ENCODE measurements around the gene LMAN1L. TPM values are rescaled to one million over a fixed set of nuclear protein-coding genes. Genes with fewer than 3 reads are reported as not detected.

Gene LMAN1L
- 0.13 TPM in 1 of 2 replicates, not detected in the other for total RNA-seq

GRCh38 chr15:74812533-74812932 lies at the start of gene LMAN1L:
Gene LMAN1L, plus strand, starts transcription at chr15:74812835. Its CDS starts 20 bp downstream, at chr15:74812855.

GRCh38 chr15:74781431-74782258 lies 31.0 kb upstream of the LMAN1L start, which contains the start of gene CSK:
Gene CSK, plus strand, starts transcription at chr15:74782080. Its CDS starts 16,218 bp downstream, at chr15:74798298.

GRCh38 chr15:74826364-74826819 lies 13.8 kb downstream of the LMAN1L start, which contains the start of gene CPLX3:
Gene CPLX3, plus strand, starts transcription at chr15:74826627. Its CDS starts 77 bp downstream, at chr15:74826704.

GRCh38 chr15:74842581-74843444 lies 30.2 kb downstream of the LMAN1L start, which contains the start of gene ULK3:
Gene ULK3, minus strand, starts transcription at chr15:74843156. Its CDS starts 51 bp downstream, at chr15:74843105.

GRCh38 chr15:74873036-74873755 lies 60.6 kb downstream of the LMAN1L start, which contains the start of gene SCAMP2:
Gene SCAMP2, minus strand, starts transcription at chr15:74873365. Its CDS starts 110 bp downstream, at chr15:74873255.

Other genes with a start within 250 kb of the LMAN1L start
- gene CLK3, start 197.0 kb upstream of the LMAN1L start, total RNA-seq, result 41.6 and 70.8 TPM in 2 replicates
- 10.0 and 29.5 TPM in 2 replicates for gene EDC3, start 116.8 kb upstream of the LMAN1L start, total RNA-seq
- gene CYP1A1, start 87.3 kb upstream of the LMAN1L start, total RNA-seq, result 22.8 and 31.5 TPM in 2 replicates
- gene CYP1A2, start 64.0 kb upstream of the LMAN1L start, total RNA-seq, result not detected in 2 replicates
- gene CSK, start 30.8 kb upstream of the LMAN1L start, total RNA-seq, result 29.6 and 87.0 TPM in 2 replicates
- not detected in 2 replicates for gene CPLX3, start 13.8 kb downstream of the LMAN1L start, total RNA-seq
- 13.3 and 33.2 TPM in 2 replicates for gene ULK3, start 30.3 kb downstream of the LMAN1L start, total RNA-seq
- gene SCAMP2, start 60.5 kb downstream of the LMAN1L start, total RNA-seq, result 12.1 and 31.5 TPM in 2 replicates
- 22.3 and 54.6 TPM in 2 replicates for gene MPI, start 77.2 kb downstream of the LMAN1L start, total RNA-seq
- 29.6 and 44.9 TPM in 2 replicates for gene FAM219B, start 94.0 kb downstream of the LMAN1L start, total RNA-seq
- 50.3 and 70.5 TPM in 2 replicates for gene COX5A, start 125.2 kb downstream of the LMAN1L start, total RNA-seq
- gene RPP25, start 143.9 kb downstream of the LMAN1L start, total RNA-seq, result 10.6 and 11.2 TPM in 2 replicates
- gene SCAMP5, start 182.7 kb downstream of the LMAN1L start, total RNA-seq, result 5.3 and 5.9 TPM in 2 replicates
- 12.0 and 12.3 TPM in 2 replicates for gene PPCDC, start 210.8 kb downstream of the LMAN1L start, total RNA-seq

All from bladder microvascular endothelial cell (primary cell).